DND-41 (cell line): ENCODE measurements around the gene GRM3.

Experiments
- ATAC-seq: fragments of 200-7000 bp; cut with Tn5 transposase; 3 replicates; pipeline ENCODE4 v1.9.1; 2021; ENCODE audit warnings: low read depth; ENCODE audit not compliant: insufficient read depth
- DNase-seq: peaks from one replicate; pipeline ENCODE4 v3.0.0-alpha.2; 2020
- H2AFZ ChIP-seq: 2 replicates; pipeline ENCODE4 v1.6.0; 2012; ENCODE audit warnings: low read depth, low read length
- H3K27ac ChIP-seq: 2 replicates; pipeline ENCODE4 v1.5.1; 2012; ENCODE audit warnings: low read length, inconsistent platforms
- H3K27me3 ChIP-seq: fragments of 200-600 bp; sonication (generic); 2 replicates; pipeline ENCODE4 v1.6.0; 2012; ENCODE audit warnings: low read length, mild to moderate bottlenecking, inconsistent platforms; ENCODE audit not compliant: insufficient read depth, poor library complexity
- H3K36me3 ChIP-seq: 2 replicates; pipeline ENCODE4 v1.5.1; 2012; ENCODE audit warnings: low read length, inconsistent platforms; ENCODE audit not compliant: insufficient read depth
- H3K4me1 ChIP-seq: 2 replicates; pipeline ENCODE4 v1.5.1; 2012; ENCODE audit warnings: mild to moderate bottlenecking, low read length; ENCODE audit not compliant: insufficient read depth
- H3K4me2 ChIP-seq: 2 replicates; pipeline ENCODE4 v1.6.0; 2012; ENCODE audit warnings: mild to moderate bottlenecking, moderate library complexity, low read length, inconsistent platforms; ENCODE audit not compliant: insufficient read depth
- H3K4me3 ChIP-seq, 2 experiments: fragments of 200-600 bp in 1 of 2; shearing (Covaris generic) in 1 of 2; 2 replicates each; pipeline ENCODE4 v1.5.1; 2012 to 2016; ENCODE audit warnings: inconsistent platforms in 2 of 2, low read length in 2 of 2, mild to moderate bottlenecking in 2 of 2, low read depth in 1 of 2, moderate library complexity in 1 of 2
- H3K79me2 ChIP-seq: 2 replicates; pipeline ENCODE4 v1.6.0; 2012; ENCODE audit warnings: low read length, inconsistent platforms; ENCODE audit not compliant: insufficient read depth
- H3K9ac ChIP-seq: 2 replicates; pipeline ENCODE4 v1.6.0; 2012; ENCODE audit warnings: low read depth, mild to moderate bottlenecking, inconsistent platforms, low read length, moderate library complexity
- H3K9me3 ChIP-seq: 2 replicates; pipeline ENCODE4 v1.5.1; 2012; ENCODE audit warnings: low read length, moderate library complexity, mild to moderate bottlenecking, inconsistent platforms; ENCODE audit not compliant: insufficient read depth, severe bottlenecking
- H4K20me1 ChIP-seq: 2 replicates; pipeline ENCODE4 v1.6.0; 2012; ENCODE audit warnings: low read length; ENCODE audit not compliant: insufficient read depth
- CTCF ChIP-seq: IDR thresholded peaks from 2 replicates; pipeline ENCODE4 v1.5.1; 2012; ENCODE audit warnings: borderline replicate concordance, low read length, moderate library complexity, mild to moderate bottlenecking; ENCODE audit not compliant: poor library complexity, severe bottlenecking; ENCODE audit errors: extremely low read depth
- EZH2 ChIP-seq: IDR thresholded peaks from 3 replicates; pipeline ENCODE4 v1.6.1; 2012; ENCODE audit warnings: borderline replicate concordance, low read depth, mild to moderate bottlenecking, moderate library complexity, low read length, inconsistent platforms; ENCODE audit not compliant: severe bottlenecking

GRM3 gene

GRCh38 chr7:86786376-86786775, 142.7 kb downstream of the GRM3 start:
- DNase-seq, result no peak
- H3K4me1 ChIP-seq, result no peaks in the 10 kb centered on the region
- no peaks in the 10 kb centered on the region for H3K9me3 ChIP-seq
- no peak overlapping the region for H3K9ac ChIP-seq
- H3K4me3 ChIP-seq, result no peak overlapping the region
- no peak for TF ChIP-seq EZH2
- no peak for TF ChIP-seq CTCF
- no peak overlapping the region for H3K4me2 ChIP-seq
- no peak overlapping the region for H3K27ac ChIP-seq
- H3K36me3 ChIP-seq, result no peaks in the 10 kb centered on the region
- H4K20me1 ChIP-seq, result no peaks in the 10 kb centered on the region
- no peak for ATAC-seq
- H2AFZ ChIP-seq, result no peak overlapping the region
- H3K79me2 ChIP-seq, result no peaks in the 10 kb centered on the region
- no peaks in the 10 kb centered on the region for H3K27me3 ChIP-seq

- Histone ChIP-seq H3K9ac (no peak overlapping the region), H3K9me3 (no peaks in the 10 kb centered on the region), H2AFZ (no peak overlapping the region), H3K4me1 (no peaks in the 10 kb centered on the region), H3K79me2 (no peaks in the 10 kb centered on the region), H4K20me1 (no peaks in the 10 kb centered on the region), H3K27ac (no peak overlapping the region), H3K27me3 (no peaks in the 10 kb centered on the region), H3K36me3 (no peaks in the 10 kb centered on the region), H3K4me2 (no peak overlapping the region), H3K4me3 (no peak overlapping the region)
- ATAC-seq (no peak), DNase-seq (no peak)
- TF ChIP-seq CTCF (no peak), EZH2 (no peak)
Measured at GRCh38 chr7:86788948-86789347, 145.2 kb downstream of the GRM3 start.

- H3K27me3 ChIP-seq, result no peaks in the 10 kb centered on the region
- no peak overlapping the region for H3K4me3 ChIP-seq
- no peaks in the 10 kb centered on the region for H3K4me1 ChIP-seq
- H3K4me2 ChIP-seq, result no peak overlapping the region
- DNase-seq (no peak), ATAC-seq (no peak)
- no peaks in the 10 kb centered on the region for H3K36me3 ChIP-seq
- no peaks in the 10 kb centered on the region for H4K20me1 ChIP-seq
- no peaks in the 10 kb centered on the region for H3K79me2 ChIP-seq
- no peak overlapping the region for H3K9ac ChIP-seq
- H3K27ac ChIP-seq, result no peak overlapping the region
- no peak overlapping the region for H2AFZ ChIP-seq
- TF ChIP-seq EZH2 (no peak), CTCF (no peak)
- H3K9me3 ChIP-seq, result no peaks in the 10 kb centered on the region
Measured at GRCh38 chr7:86790383-86790782, 146.7 kb downstream of the GRM3 start.

GRCh38 chr7:86792260-86792659, 148.6 kb downstream of the GRM3 start:
- Histone ChIP-seq H3K9ac (no peak overlapping the region), H2AFZ (no peak overlapping the region), H3K79me2 (no peaks in the 10 kb centered on the region), H4K20me1 (no peaks in the 10 kb centered on the region), H3K27me3 (no peaks in the 10 kb centered on the region), H3K4me2 (no peak overlapping the region), H3K27ac (no peak overlapping the region), H3K36me3 (no peaks in the 10 kb centered on the region), H3K4me3 (no peak overlapping the region), H3K9me3 (no peaks in the 10 kb centered on the region), H3K4me1 (no peaks in the 10 kb centered on the region)
- no peak for TF ChIP-seq CTCF
- no peak for TF ChIP-seq EZH2
- DNase-seq (no peak), ATAC-seq (no peak)
